Kidney epithelial cell (primary cell): Measurements from ENCODE around the gene GSAP. TPM values are rescaled to one million over a fixed set of nuclear protein-coding genes. Genes with fewer than 3 reads are reported as not detected.

Experiments used
- DNase-seq: peaks from one replicate; pipeline ENCODE4 v3.0.0-alpha.2; 2010; ENCODE audit warnings: low read depth
- H3K27me3 ChIP-seq: 2 replicates; pipeline ENCODE4 v1.6.0; 2011; ENCODE audit warnings: low read length; ENCODE audit not compliant: control insufficient read depth, insufficient read depth
- H3K36me3 ChIP-seq: 2 replicates; pipeline ENCODE4 v1.5.1; 2011; ENCODE audit warnings: low read length; ENCODE audit not compliant: control insufficient read depth, insufficient read depth
- H3K4me3 ChIP-seq: 2 replicates; pipeline ENCODE4 v1.5.1; 2011; ENCODE audit warnings: low read depth, mild to moderate bottlenecking, control low read depth, low read length
- CTCF ChIP-seq: IDR thresholded peaks from 2 replicates; pipeline ENCODE4 v1.5.1; 2011; ENCODE audit warnings: mild to moderate bottlenecking, moderate library complexity, low read length, control low read depth, inconsistent platforms; ENCODE audit not compliant: insufficient read depth, poor library complexity, severe bottlenecking
- total RNA-seq: library from RNA; depleted of rRNA; stranded (reverse); fragments of >200 nt; gene quantifications from 2 replicates; pipeline ENCODE4 v1.2.3, GENCODE V29; 2015

The GSAP gene
- total RNA-seq, 1 donor from 2014 or later, result 4.3 TPM

- no peaks in the 10 kb centered on the region for H3K36me3 ChIP-seq
- no peak for DNase-seq
- no peak for TF ChIP-seq CTCF
- no peak overlapping the region for H3K4me3 ChIP-seq
- no peaks in the 10 kb centered on the region for H3K27me3 ChIP-seq
Measured at GRCh38 chr7:77265666-77266065, 150.5 kb downstream of the GSAP start.

- no peak for TF ChIP-seq CTCF
- Histone ChIP-seq H3K36me3 (no peaks in the 10 kb centered on the region), H3K4me3 (no peak overlapping the region), H3K27me3 (no peaks in the 10 kb centered on the region)
- DNase-seq, result no peak
Measured at GRCh38 chr7:77262316-77262715, 153.8 kb downstream of the GSAP start.

Other genes with a start within 250 kb of the GSAP start
- gene FGL2, start 216.5 kb downstream of the GSAP start, total RNA-seq, result 0.13 and 0.21 TPM in 2 replicates
- 57.7 and 58.8 TPM in 2 replicates for gene PTPN12, start 120.9 kb upstream of the GSAP start, total RNA-seq